ENCODE measurements around the gene TEAD1. TPM values are rescaled to one million over a fixed set of nuclear protein-coding genes. Genes with fewer than 3 reads are reported as not detected.

TEAD1 gene
- polyA plus RNA-seq, 2 of the 4 experiments (the other 2 are of a cell fraction): 111 to 112 TPM

DNA sequence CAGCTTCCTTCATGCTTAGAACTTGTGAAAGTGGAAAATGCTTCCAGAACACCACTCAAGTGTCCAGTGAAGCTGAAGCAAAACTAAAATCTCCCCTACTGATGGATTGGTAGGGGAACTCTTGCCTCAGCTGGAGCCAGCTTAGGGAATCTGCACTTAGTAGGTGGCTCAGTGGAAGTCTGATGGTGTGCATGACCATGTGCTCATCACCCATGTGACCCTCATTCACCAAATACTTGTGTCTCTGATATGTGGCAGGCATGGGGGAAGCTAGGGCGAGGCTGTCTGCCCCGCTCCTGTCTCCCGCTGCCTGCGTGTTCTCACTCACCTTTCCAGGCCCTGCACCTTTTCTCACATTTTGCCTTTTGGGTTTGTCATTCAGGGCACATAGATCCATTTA lies 7.2 kb downstream of the TEAD1 start:
- DNase-seq (ENCODE audit: low read depth in 1 of 2, low spot score in 1 of 2) (no peak), FAIRE-seq (no peak), ATAC-seq (no peak)
- Histone ChIP-seq H3K9me3 (no peaks in the 10 kb centered on the region), H3K27ac (peak overlapping the region; percentile 92 to 98), H3K4me1 (peaks cover 84% of the 10 kb centered on the region), H3K4me3 (no peak overlapping the region), H3K4me2 (peak overlapping the region; percentile 90)
- POLR2A ChIA-PET: interaction anchor here (3.6 kb wide), 1 partner anchor 11 kb away, joined by 25 read pairs; no protein-coding TSS in a partner anchor
- TF ChIP-seq, protein P1, sequence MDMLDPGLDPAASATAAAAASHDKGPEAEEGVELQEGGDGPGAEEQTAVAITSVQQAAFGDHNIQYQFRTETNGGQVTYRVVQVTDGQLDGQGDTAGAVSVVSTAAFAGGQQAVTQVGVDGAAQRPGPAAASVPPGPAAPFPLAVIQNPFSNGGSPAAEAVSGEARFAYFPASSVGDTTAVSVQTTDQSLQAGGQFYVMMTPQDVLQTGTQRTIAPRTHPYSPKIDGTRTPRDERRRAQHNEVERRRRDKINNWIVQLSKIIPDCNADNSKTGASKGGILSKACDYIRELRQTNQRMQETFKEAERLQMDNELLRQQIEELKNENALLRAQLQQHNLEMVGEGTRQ (IDR thresholded peaks at IDR 0.05): peak; percentile 32; the same call in 1 of the 2 replicates
- no peak for TF ChIP-seq KDM5A (IDR thresholded peaks at IDR 0.05)
- 93% methylated on average over 4 of the region's 4 CpGs for WGBS (ENCODE audit: missing lambda C conversion rate)
- CTCF ChIA-PET: interaction anchor here (0.6 to 3.1 kb wide), 3 partner anchors 23 to 351 kb away, joined by 3 to 12 read pairs (median 3); no protein-coding TSS in a partner anchor

DNA sequence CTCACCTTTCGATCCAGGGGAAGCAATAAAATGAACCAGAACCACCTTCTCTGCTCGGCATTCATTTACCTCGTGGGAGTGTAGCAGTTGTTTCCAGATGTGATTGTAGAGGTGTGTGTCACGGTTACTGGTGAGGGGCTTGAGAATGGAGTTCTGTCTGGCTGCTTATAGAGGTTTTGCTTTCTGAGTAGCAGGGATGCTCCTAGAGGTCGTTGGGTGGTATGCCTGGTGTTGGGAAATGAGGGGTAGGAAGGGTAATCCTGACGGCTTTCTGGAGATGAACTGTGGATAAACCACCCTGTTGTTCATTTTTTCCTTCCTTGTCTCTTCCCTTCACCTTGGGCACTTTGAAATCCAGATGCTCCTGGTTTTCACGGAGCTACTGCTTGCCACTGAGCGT lies 8.1 kb downstream of the TEAD1 start:
- DNase-seq (ENCODE audit: low read depth in 1 of 2, low spot score in 1 of 2) (no peak), ATAC-seq (no peak), FAIRE-seq (no peak)
- Histone ChIP-seq H3K4me1 (peaks cover 92% of the 10 kb centered on the region), H3K9me3 (no peaks in the 10 kb centered on the region), H3K4me3 (no peak overlapping the region), H3K4me2 (peak overlapping the region; percentile 90), H3K27ac (peak overlapping the region; percentile 92 to 98)
- ChIA-PET POLR2A (interaction anchor here (1.0 to 3.6 kb wide), 2 partner anchors 10 to 27 kb away, joined by 3 to 25 read pairs; no protein-coding TSS in a partner anchor), CTCF (interaction anchor here (0.7 to 3.1 kb wide), 3 partner anchors 206 to 352 kb away, joined by 3 to 12 read pairs (median 5); no protein-coding TSS in a partner anchor)
- 69% methylated on average over 8 of the region's 8 CpGs for WGBS (ENCODE audit: missing lambda C conversion rate)
- TF ChIP-seq RFX5 (IDR thresholded peaks at IDR 0.05) (no peak), MAFK (IDR thresholded peaks at IDR 0.05; ENCODE audit: partially characterized antibody) (no peak), CBX2 (IDR thresholded peaks at IDR 0.05; ENCODE audit: borderline replicate concordance, low read depth) (no peak), TFCP2L1 (CRISPR knock-in tag; IDR thresholded peaks at IDR 0.05) (no peak), FOSB (CRISPR knock-in tag; IDR thresholded peaks at IDR 0.05) (no peak), ZSCAN20 (CRISPR knock-in tag; IDR thresholded peaks at IDR 0.05) (no peak), NPAS2 (CRISPR knock-in tag; IDR thresholded peaks at IDR 0.05; ENCODE audit: borderline replicate concordance) (no peak), PHF8 (IDR thresholded peaks at IDR 0.05; ENCODE audit: borderline replicate concordance, low read depth) (no peak), CEBPB (IDR thresholded peaks at IDR 0.05) (no peak), CHD2 (IDR thresholded peaks at IDR 0.05; ENCODE audit: low read length, partially characterized antibody) (no peak), NFE2L2 (conservative IDR thresholded peaks at IDR 0.05; ENCODE audit: low read length) (no peak), SREBF2 (IDR thresholded peaks at IDR 0.05) (no peak)
- TF ChIP-seq, protein P2, sequence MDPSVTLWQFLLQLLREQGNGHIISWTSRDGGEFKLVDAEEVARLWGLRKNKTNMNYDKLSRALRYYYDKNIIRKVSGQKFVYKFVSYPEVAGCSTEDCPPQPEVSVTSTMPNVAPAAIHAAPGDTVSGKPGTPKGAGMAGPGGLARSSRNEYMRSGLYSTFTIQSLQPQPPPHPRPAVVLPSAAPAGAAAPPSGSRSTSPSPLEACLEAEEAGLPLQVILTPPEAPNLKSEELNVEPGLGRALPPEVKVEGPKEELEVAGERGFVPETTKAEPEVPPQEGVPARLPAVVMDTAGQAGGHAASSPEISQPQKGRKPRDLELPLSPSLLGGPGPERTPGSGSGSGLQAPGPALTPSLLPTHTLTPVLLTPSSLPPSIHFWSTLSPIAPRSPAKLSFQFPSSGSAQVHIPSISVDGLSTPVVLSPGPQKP (IDR thresholded peaks at IDR 0.05; ENCODE audit: low read depth, low read length): no peak
- TF ChIP-seq, protein P3, sequence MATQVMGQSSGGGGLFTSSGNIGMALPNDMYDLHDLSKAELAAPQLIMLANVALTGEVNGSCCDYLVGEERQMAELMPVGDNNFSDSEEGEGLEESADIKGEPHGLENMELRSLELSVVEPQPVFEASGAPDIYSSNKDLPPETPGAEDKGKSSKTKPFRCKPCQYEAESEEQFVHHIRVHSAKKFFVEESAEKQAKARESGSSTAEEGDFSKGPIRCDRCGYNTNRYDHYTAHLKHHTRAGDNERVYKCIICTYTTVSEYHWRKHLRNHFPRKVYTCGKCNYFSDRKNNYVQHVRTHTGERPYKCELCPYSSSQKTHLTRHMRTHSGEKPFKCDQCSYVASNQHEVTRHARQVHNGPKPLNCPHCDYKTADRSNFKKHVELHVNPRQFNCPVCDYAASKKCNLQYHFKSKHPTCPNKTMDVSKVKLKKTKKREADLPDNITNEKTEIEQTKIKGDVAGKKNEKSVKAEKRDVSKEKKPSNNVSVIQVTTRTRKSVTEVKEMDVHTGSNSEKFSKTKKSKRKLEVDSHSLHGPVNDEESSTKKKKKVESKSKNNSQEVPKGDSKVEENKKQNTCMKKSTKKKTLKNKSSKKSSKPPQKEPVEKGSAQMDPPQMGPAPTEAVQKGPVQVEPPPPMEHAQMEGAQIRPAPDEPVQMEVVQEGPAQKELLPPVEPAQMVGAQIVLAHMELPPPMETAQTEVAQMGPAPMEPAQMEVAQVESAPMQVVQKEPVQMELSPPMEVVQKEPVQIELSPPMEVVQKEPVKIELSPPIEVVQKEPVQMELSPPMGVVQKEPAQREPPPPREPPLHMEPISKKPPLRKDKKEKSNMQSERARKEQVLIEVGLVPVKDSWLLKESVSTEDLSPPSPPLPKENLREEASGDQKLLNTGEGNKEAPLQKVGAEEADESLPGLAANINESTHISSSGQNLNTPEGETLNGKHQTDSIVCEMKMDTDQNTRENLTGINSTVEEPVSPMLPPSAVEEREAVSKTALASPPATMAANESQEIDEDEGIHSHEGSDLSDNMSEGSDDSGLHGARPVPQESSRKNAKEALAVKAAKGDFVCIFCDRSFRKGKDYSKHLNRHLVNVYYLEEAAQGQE (IDR thresholded peaks at IDR 0.05): no peak
- TF ChIP-seq, protein P4, sequence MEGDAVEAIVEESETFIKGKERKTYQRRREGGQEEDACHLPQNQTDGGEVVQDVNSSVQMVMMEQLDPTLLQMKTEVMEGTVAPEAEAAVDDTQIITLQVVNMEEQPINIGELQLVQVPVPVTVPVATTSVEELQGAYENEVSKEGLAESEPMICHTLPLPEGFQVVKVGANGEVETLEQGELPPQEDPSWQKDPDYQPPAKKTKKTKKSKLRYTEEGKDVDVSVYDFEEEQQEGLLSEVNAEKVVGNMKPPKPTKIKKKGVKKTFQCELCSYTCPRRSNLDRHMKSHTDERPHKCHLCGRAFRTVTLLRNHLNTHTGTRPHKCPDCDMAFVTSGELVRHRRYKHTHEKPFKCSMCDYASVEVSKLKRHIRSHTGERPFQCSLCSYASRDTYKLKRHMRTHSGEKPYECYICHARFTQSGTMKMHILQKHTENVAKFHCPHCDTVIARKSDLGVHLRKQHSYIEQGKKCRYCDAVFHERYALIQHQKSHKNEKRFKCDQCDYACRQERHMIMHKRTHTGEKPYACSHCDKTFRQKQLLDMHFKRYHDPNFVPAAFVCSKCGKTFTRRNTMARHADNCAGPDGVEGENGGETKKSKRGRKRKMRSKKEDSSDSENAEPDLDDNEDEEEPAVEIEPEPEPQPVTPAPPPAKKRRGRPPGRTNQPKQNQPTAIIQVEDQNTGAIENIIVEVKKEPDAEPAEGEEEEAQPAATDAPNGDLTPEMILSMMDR (IDR thresholded peaks at IDR 0.05): no peak
- TF ChIP-seq, protein P5, sequence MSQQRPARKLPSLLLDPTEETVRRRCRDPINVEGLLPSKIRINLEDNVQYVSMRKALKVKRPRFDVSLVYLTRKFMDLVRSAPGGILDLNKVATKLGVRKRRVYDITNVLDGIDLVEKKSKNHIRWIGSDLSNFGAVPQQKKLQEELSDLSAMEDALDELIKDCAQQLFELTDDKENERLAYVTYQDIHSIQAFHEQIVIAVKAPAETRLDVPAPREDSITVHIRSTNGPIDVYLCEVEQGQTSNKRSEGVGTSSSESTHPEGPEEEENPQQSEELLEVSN (IDR thresholded peaks at IDR 0.05; ENCODE audit: borderline replicate concordance, low read depth): no peak
- TF ChIP-seq, protein P6, sequence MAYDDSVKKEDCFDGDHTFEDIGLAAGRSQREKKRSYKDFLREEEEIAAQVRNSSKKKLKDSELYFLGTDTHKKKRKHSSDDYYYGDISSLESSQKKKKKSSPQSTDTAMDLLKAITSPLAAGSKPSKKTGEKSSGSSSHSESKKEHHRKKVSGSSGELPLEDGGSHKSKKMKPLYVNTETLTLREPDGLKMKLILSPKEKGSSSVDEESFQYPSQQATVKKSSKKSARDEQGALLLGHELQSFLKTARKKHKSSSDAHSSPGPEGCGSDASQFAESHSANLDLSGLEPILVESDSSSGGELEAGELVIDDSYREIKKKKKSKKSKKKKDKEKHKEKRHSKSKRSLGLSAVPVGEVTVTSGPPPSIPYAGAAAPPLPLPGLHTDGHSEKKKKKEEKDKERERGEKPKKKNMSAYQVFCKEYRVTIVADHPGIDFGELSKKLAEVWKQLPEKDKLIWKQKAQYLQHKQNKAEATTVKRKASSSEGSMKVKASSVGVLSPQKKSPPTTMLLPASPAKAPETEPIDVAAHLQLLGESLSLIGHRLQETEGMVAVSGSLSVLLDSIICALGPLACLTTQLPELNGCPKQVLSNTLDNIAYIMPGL (CRISPR knock-in tag; IDR thresholded peaks at IDR 0.05; ENCODE audit: borderline replicate concordance): no peak
- TF ChIP-seq, protein P7, sequence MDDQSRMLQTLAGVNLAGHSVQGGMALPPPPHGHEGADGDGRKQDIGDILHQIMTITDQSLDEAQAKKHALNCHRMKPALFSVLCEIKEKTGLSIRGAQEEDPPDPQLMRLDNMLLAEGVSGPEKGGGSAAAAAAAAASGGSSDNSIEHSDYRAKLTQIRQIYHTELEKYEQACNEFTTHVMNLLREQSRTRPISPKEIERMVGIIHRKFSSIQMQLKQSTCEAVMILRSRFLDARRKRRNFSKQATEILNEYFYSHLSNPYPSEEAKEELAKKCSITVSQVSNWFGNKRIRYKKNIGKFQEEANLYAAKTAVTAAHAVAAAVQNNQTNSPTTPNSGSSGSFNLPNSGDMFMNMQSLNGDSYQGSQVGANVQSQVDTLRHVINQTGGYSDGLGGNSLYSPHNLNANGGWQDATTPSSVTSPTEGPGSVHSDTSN (IDR thresholded peaks at IDR 0.05): no peak

All from A549 (cell line).